ENCODE results near the gene COG5. TPM values are rescaled to one million over a fixed set of nuclear protein-coding genes. Genes with fewer than 3 reads are reported as not detected.

The COG5 gene
- total RNA-seq, 2 experiments from 2014 or later: 37.1 to 44.6 TPM

DNA sequence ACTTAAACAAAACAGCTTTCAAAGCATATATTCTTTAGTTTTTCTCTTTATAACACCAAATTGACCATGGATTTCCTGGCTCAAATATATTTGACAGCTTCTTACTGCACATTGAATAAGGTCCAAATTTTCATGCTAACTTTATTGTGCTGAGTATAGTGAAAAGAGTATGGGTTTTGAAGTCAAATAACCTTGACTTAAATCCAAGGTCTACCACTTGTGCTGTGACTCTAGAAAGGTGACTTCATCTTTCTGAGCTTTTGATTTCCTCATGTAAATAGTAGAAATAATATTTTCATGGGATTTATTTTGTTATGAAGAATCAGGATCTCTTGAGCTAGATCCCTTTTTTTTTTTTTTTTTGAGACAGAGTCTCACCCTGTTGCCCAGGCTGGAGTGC is 233.2 kb downstream of the COG5 start:
- CTCF ChIA-PET: interaction anchor here (0.9 kb wide), 1 partner anchor 23 kb away, joined by 4 read pairs; no protein-coding TSS in a partner anchor

DNA sequence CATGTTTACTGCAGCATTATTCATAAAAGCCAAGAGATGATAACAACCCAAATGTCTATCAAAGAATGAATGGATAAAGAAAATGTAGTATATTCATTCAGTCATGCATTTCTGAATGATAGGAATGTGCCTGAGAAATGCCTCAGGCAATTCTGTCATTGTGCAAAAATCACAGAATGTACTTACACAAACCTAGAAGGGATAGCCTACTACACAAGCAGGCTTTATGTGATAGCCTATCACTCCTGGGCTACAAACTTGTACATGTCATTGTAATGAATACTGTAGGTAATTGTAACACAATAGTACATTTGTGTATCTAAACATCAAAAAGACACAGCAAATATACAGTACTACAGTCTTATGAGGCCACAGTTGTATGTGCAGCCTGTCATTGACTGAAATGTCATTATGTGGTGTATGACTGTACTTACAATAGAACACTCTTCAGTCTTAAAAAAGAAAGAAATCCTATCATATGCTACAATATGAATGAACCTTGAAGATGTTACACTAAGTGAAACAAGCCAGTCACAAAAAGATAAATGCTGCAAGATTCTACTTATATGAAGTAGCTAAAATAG is 235.6 kb downstream of the COG5 start:
- Mint-ChIP-seq H3K27ac (no peak overlapping the region), H3K4me1 (peaks cover 6% of the 10 kb centered on the region), H3K4me3 (no peak overlapping the region), H3K36me3 (no peaks in the 10 kb centered on the region), H3K27me3 (no peaks in the 10 kb centered on the region), H3K9me3 (ENCODE audit: low read depth) (no peaks in the 10 kb centered on the region)
- DNase-seq: no peak
- CTCF ChIA-PET: no interaction called here
- ATAC-seq: no peak

More for the DNA sequence above, 233.2 kb downstream of the COG5 start:
- no peak overlapping the region for H3K4me3 Mint-ChIP-seq
- no peak overlapping the region for H3K27ac Mint-ChIP-seq
- no peaks in the 10 kb centered on the region for H3K36me3 Mint-ChIP-seq
- H3K27me3 Mint-ChIP-seq: no peaks in the 10 kb centered on the region
- no peak for DNase-seq
- H3K9me3 Mint-ChIP-seq (ENCODE audit: low read depth): no peaks in the 10 kb centered on the region
- H3K4me1 Mint-ChIP-seq: peaks cover 6% of the 10 kb centered on the region
- ATAC-seq: no peak

DNA sequence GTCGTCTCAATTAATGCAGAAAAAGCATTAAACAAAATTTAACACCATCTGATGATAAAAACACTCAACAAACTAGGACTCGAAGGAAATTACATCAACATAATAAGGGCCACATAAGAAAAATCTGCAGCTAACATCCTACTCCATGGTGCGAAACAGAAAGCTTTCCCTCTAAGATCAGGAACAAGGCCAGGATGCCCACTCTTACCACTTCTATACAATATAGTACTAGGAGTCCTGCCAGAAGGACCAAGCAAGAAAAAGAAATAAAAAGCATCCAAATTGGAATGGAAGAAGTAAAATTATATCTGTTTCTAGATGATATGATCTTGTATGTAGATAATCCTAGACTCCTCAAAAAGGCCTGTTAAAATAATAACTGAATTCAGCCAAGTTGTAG is 237.7 kb downstream of the COG5 start:
- no peaks in the 10 kb centered on the region for H3K27me3 Mint-ChIP-seq
- DNase-seq (no peak), ATAC-seq (no peak)
- no peaks in the 10 kb centered on the region for H3K9me3 Mint-ChIP-seq (ENCODE audit: low read depth)
- peaks cover 9% of the 10 kb centered on the region for H3K36me3 Mint-ChIP-seq
- no peak overlapping the region for H3K4me3 Mint-ChIP-seq
- no peak overlapping the region for H3K27ac Mint-ChIP-seq
- CTCF ChIA-PET: no interaction called here
- no peaks in the 10 kb centered on the region for H3K4me1 Mint-ChIP-seq

DNA sequence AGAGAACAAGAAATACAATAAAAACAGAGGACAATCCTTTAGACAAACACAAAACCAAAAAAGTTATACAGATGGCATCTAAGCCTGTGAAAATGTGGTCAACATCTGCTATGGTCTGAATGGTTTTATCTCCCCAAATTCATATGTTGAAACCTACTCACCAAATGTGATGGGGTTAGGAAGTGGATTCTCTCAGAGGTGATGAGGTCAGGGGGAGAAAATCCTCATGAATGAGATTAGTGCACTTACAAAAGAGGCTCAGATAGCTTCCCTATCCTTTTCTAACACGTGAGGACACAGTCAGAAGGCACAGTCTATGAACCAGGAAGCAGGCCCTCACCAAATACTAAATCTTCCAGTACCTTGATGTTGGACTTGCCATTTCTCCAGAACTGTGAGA is 241.7 kb downstream of the COG5 start:
- H3K4me3 Mint-ChIP-seq: no peak overlapping the region
- H3K36me3 Mint-ChIP-seq: peaks cover 11% of the 10 kb centered on the region
- DNase-seq (no peak), ATAC-seq (no peak)
- H3K4me1 Mint-ChIP-seq: no peaks in the 10 kb centered on the region
- no peak overlapping the region for H3K27ac Mint-ChIP-seq
- no peaks in the 10 kb centered on the region for H3K9me3 Mint-ChIP-seq (ENCODE audit: low read depth)
- CTCF ChIA-PET: no interaction called here
- no peaks in the 10 kb centered on the region for H3K27me3 Mint-ChIP-seq

DNA sequence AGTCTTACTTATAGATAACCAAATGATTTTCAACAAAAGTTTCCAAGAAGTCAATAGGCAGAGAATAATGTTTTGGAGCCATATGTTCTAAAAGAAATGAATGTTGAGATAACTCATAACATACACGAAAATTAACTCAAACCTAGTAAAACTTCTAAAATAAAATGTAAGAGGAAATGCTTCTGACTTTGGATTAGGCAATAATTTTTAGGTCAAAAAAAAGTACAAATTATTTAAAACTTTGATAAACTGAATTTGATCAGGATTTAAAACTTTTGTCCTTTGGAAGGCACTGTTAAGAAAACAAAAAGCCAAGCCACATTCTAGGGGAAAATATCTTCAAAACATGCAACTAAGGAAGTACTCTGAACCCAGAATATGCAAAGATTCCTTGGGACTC is 242.1 kb downstream of the COG5 start:
- CTCF ChIA-PET: no interaction called here

DNA sequence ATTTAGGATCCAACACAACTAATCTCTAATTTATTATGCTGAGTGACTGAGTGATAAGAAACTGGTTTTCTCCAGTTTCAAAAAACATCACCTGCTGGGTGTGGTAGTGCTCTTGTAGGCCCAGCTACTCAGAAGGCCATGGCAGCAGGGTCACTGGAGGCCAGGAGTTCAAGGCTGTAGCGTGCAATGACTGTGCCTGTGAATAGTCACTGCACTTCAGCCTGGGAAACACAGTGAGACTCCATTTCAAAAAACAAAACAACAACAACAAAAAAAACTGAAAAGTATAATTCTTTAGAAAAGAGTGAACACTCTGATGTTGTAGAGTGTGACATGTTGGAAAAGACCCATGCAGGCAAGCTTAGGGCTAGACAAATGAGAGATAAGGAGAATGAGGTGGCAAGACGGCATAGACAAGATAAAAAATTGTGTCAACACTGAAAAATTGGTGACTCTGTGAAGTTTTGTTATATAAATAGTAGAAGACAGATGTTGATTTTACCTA is 243.9 kb downstream of the COG5 start:
- Mint-ChIP-seq H3K27me3 (no peaks in the 10 kb centered on the region), H3K27ac (no peak overlapping the region), H3K36me3 (peaks cover 17% of the 10 kb centered on the region)

More for the DNA sequence above, 242.1 kb downstream of the COG5 start:
- Mint-ChIP-seq H3K36me3 (peaks cover 11% of the 10 kb centered on the region), H3K27me3 (no peaks in the 10 kb centered on the region), H3K4me3 (no peak overlapping the region), H3K9me3 (ENCODE audit: low read depth) (no peaks in the 10 kb centered on the region), H3K27ac (no peak overlapping the region), H3K4me1 (no peaks in the 10 kb centered on the region)
- DNase-seq (no peak), ATAC-seq (no peak)

DNA sequence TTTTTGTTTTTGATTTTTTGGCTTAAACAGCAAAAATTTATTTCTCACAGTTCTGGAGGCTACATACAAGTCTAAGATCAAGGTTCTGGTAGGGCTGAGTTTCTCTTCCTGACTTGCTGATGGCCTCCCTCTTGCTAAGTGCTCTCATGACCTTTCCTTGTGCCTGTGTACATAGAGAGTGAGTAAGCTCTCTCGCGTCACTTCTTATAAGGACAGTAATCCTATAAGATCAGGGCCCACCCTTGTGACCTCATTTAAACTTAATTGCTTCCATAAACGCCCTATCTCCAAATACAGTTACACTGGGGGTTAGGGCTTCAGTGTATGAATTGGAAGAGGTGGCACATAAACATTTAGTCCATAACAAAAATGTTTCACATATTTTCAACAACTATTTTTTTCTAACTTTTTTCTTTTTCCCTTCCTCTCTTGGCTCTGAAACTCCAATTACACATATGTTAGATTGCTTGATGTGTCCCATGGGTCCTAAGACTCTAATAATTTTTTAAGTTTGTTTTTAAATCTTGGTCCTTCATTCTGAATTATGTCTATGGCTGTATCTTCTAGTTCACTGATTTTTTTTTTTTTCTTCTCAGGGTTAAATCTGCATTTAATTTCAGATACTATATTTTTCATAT is 245.1 kb downstream of the COG5 start:
- ATAC-seq (no peak), DNase-seq (no peak)
- Mint-ChIP-seq H3K9me3 (ENCODE audit: low read depth) (no peaks in the 10 kb centered on the region), H3K36me3 (peaks cover 17% of the 10 kb centered on the region), H3K27me3 (no peaks in the 10 kb centered on the region), H3K4me3 (no peak overlapping the region), H3K27ac (no peak overlapping the region), H3K4me1 (no peaks in the 10 kb centered on the region)
- CTCF ChIA-PET: no interaction called here

More for the DNA sequence above, 243.9 kb downstream of the COG5 start:
- no peak for ATAC-seq
- Mint-ChIP-seq H3K9me3 (ENCODE audit: low read depth) (no peaks in the 10 kb centered on the region), H3K4me1 (no peaks in the 10 kb centered on the region), H3K4me3 (no peak overlapping the region)
- CTCF ChIA-PET: no interaction called here
- no peak for DNase-seq

DNA sequence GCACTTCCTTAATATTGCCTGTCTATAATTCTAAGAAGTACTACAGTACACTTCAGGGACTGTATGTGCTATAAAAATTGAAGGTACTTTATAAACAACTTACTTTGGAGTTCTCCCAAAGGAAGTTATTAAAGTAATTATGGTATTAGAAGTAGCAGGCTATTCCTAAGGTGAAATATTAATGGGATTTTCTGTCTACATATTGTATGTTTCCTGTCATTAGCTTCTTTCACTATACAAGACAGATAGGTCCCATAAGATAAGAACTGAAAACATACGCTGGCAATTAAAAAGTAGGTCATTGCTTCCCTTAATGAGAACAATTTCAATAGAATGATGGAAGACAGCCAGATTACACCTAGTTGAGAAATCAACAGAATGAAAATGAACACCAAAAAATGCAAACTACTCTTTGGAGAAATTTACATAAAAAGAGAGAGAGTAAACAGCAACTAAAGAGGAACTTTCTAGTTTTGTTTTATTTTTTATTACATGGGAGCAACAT is 248.0 kb downstream of the COG5 start:
- Mint-ChIP-seq H3K9me3 (ENCODE audit: low read depth) (no peaks in the 10 kb centered on the region), H3K4me1 (no peaks in the 10 kb centered on the region), H3K4me3 (no peak overlapping the region), H3K36me3 (peaks cover 11% of the 10 kb centered on the region), H3K27me3 (no peaks in the 10 kb centered on the region), H3K27ac (no peak overlapping the region)
- no peak for ATAC-seq
- DNase-seq: no peak
- CTCF ChIA-PET: no interaction called here

DNA sequence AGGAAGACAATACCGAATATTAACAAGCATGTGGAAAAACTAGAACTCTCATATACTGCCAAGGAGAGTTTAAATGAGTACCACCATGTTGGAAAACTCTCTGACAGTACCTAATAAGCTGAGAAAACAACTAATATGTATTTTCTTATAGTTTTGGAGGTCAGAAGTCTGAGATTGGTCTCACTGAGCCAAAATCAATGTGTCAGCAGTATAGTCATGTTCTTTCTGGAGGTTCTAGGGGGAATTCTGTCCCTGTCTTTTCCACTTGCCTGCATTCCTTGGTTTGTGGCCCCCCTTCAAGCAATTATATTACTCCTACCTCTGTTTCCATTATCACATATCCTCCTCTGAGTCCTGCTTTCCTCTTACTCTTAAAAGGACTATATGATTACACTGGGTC is 250.4 kb downstream of the COG5 start:
- ATAC-seq (no peak), DNase-seq (no peak)
- Mint-ChIP-seq H3K4me3 (no peak overlapping the region), H3K9me3 (ENCODE audit: low read depth) (no peaks in the 10 kb centered on the region), H3K27me3 (no peaks in the 10 kb centered on the region), H3K4me1 (no peaks in the 10 kb centered on the region), H3K27ac (no peak overlapping the region), H3K36me3 (peaks cover 10% of the 10 kb centered on the region)
- CTCF ChIA-PET: no interaction called here

DNA sequence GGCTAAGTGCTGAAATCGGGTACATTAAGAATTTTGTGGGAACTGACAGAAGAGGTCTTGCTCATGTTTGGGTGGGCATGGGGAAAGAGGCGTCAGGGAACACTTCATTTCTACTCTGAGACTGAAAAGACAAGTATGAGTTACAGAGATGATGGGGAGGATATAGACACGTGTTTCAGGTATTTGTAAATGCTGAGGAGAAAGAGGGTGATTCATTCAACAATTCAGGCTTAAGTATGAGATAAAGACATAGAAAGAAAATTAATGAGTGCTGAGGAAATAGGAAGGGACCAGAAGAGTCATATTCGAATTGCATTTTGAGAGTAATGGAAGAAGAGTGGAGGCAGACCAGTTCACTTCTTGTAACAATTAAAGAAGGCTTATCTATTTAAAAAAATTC is 251.3 kb downstream of the COG5 start:
- Mint-ChIP-seq H3K27ac (no peak overlapping the region), H3K4me3 (no peak overlapping the region), H3K36me3 (peaks cover 10% of the 10 kb centered on the region), H3K9me3 (ENCODE audit: low read depth) (no peaks in the 10 kb centered on the region), H3K4me1 (no peaks in the 10 kb centered on the region), H3K27me3 (no peaks in the 10 kb centered on the region)
- DNase-seq: no peak
- CTCF ChIA-PET: no interaction called here
- ATAC-seq: no peak

DNA sequence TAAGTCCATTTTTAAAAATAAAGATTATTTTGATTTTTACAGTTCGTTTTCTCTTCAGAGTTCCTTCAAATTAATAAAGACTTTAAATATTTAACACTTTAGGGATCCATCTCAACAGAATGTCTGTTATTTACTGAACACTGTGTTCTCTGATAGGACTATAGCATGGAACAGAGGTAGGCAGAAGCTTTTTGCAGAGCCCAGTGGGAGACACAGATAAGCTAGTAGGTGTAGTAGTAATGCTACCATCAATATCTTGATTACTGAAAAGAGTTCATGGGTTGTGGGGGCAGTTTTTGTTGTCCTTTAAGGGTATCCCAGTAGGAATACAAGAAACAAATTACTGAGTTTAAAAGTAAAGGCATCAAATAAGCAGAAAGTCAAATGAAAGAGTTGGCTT is 254.4 kb downstream of the COG5 start:
- ATAC-seq (no peak), DNase-seq (no peak)
- no peak overlapping the region for H3K27ac Mint-ChIP-seq
- CTCF ChIA-PET: no interaction called here
- H3K4me3 Mint-ChIP-seq: no peak overlapping the region
- peaks cover 10% of the 10 kb centered on the region for H3K36me3 Mint-ChIP-seq
- no peaks in the 10 kb centered on the region for H3K27me3 Mint-ChIP-seq
- H3K9me3 Mint-ChIP-seq (ENCODE audit: low read depth): no peaks in the 10 kb centered on the region
- H3K4me1 Mint-ChIP-seq: no peaks in the 10 kb centered on the region

DNA sequence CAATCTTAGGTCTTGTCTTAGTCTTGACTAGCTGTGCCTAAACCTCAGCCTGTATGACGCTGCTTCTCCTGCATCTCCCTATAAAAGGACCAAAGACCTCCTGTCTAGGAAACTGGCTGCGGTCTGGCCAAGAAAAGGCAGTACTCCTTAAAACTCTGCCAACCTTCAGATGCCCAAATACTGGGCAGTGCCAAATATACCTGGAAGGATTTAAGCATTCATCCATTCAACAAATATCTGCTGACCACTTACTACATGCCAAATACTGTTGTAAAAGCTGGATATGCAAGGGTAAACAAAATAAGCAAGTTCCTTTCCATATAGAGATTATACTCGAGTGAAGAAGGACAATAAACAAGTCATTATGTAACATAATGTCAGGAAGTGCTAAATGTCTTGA is 259.1 kb downstream of the COG5 start:
- H3K4me1 Mint-ChIP-seq: no peaks in the 10 kb centered on the region
- CTCF ChIA-PET: no interaction called here
- H3K4me3 Mint-ChIP-seq: no peak overlapping the region
- no peak overlapping the region for H3K27ac Mint-ChIP-seq
- DNase-seq (no peak), ATAC-seq (no peak)
- no peaks in the 10 kb centered on the region for H3K27me3 Mint-ChIP-seq
- no peaks in the 10 kb centered on the region for H3K9me3 Mint-ChIP-seq (ENCODE audit: low read depth)
- peaks cover 7% of the 10 kb centered on the region for H3K36me3 Mint-ChIP-seq

DNA sequence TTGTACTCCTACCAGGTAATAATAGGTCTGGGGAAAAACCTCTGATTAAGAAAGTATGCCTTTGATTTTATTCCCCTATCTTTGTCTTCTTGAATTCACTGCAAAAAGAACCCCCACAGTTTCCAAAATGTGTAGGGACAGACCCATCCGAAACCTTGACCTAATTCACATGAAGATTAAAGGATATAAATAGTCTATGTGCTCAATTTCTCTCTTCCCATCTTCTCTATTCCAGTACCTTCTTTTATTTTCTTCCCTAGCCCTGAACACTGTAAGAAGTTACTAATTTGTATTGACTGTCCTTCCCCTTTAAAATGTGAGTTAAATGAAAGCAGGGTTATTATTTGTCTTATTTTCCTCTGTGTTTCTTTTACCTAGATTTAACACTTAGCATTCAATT is 259.7 kb downstream of the COG5 start:
- ATAC-seq (no peak), DNase-seq (no peak)
- Mint-ChIP-seq H3K36me3 (peaks cover 7% of the 10 kb centered on the region), H3K4me1 (no peaks in the 10 kb centered on the region), H3K4me3 (no peak overlapping the region), H3K27me3 (no peaks in the 10 kb centered on the region), H3K9me3 (ENCODE audit: low read depth) (no peaks in the 10 kb centered on the region), H3K27ac (no peak overlapping the region)
- CTCF ChIA-PET: no interaction called here

DNA sequence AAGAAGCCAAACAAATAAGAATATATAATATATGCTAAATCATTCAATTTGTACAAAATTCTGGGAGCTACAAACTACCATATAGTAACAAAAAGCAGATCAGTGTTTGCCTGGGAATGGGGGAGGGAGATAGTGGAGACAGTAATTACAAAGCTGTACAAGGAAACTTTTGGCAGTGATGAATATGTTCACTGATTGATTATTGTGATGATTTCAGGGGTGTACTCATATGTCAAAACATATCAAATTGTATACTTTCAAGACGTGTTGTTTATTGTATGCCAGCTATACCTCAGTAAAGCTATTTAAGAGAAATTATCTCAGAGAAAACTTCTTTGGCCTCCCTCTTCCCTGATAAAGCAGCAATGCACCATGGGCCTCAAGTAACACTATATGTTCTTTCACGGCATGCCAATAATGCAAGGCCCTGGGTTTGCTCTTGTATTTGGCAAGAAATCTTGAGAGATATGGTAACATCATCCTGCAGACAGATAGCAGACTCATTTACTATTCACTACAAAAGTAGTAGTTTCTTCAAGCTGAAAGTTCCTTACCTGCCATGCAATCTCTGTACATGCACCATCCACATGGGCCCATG is 261.4 kb downstream of the COG5 start:
- Mint-ChIP-seq H3K9me3 (ENCODE audit: low read depth) (no peaks in the 10 kb centered on the region), H3K27me3 (no peaks in the 10 kb centered on the region), H3K27ac (no peak overlapping the region), H3K4me3 (no peak overlapping the region), H3K36me3 (peaks cover 7% of the 10 kb centered on the region), H3K4me1 (no peaks in the 10 kb centered on the region)
- CTCF ChIA-PET: no interaction called here
- ATAC-seq: no peak
- no peak for DNase-seq
